ENCODE data around the gene FAM83E.
"Not testable (repeated sequence)": the region's sequence is repeated elsewhere in the genome, so short reads cannot be mapped to it uniquely, and the experiment has no call there.

FAM83E gene

GRCh38 chr19:48578891-48579290, 36.0 kb downstream of the FAM83E start:
- Histone ChIP-seq H3K4me1 (ENCODE audit: control insufficient read depth in 1 of 2, insufficient read depth in 2 of 2, low read length in 2 of 2) (no peaks in the 10 kb centered on the region), H3K4me3 (ENCODE audit: low read depth in 1 of 2, low read length in 2 of 2) (no peak overlapping the region), H3K36me3 (ENCODE audit: control insufficient read depth in 1 of 2, insufficient read depth in 2 of 2, low read length in 2 of 2) (no peaks in the 10 kb centered on the region), H3K9me3 (ENCODE audit: control insufficient read depth in 1 of 2, low read length in 2 of 2) (no peaks in the 10 kb centered on the region), H3K27me3 (ENCODE audit: low read depth, low read length) (no peaks in the 10 kb centered on the region), H3K27ac (ENCODE audit: low read length) (no peak overlapping the region)

GRCh38 chr19:48577908-48578307, 37.0 kb downstream of the FAM83E start:
- not testable (repeated sequence) for H3K9me3 ChIP-seq (ENCODE audit: control insufficient read depth in 1 of 2, low read length in 2 of 2); H3K4me3 ChIP-seq (ENCODE audit: low read depth in 1 of 2, low read length in 2 of 2); H3K27me3 ChIP-seq (ENCODE audit: low read depth, low read length); H3K36me3 ChIP-seq (ENCODE audit: control insufficient read depth in 1 of 2, insufficient read depth in 2 of 2, low read length in 2 of 2); H3K4me1 ChIP-seq (ENCODE audit: control insufficient read depth in 1 of 2, insufficient read depth in 2 of 2, low read length in 2 of 2); H3K27ac ChIP-seq (ENCODE audit: low read length)

- Histone ChIP-seq H3K4me3 (ENCODE audit: low read depth in 1 of 2, low read length in 2 of 2) (no peak overlapping the region), H3K27me3 (ENCODE audit: low read depth, low read length) (no peaks in the 10 kb centered on the region), H3K27ac (ENCODE audit: low read length) (no peak overlapping the region), H3K36me3 (ENCODE audit: control insufficient read depth in 1 of 2, insufficient read depth in 2 of 2, low read length in 2 of 2) (no peaks in the 10 kb centered on the region), H3K4me1 (ENCODE audit: control insufficient read depth in 1 of 2, insufficient read depth in 2 of 2, low read length in 2 of 2) (no peaks in the 10 kb centered on the region), H3K9me3 (ENCODE audit: control insufficient read depth in 1 of 2, low read length in 2 of 2) (no peaks in the 10 kb centered on the region)
Observed at GRCh38 chr19:48575931-48576622, 38.8 kb downstream of the FAM83E start.

GRCh38 chr19:48573163-48573505, 41.7 kb downstream of the FAM83E start:
- Histone ChIP-seq H3K4me3 (ENCODE audit: low read depth in 1 of 2, low read length in 2 of 2) (no peak overlapping the region), H3K4me1 (ENCODE audit: control insufficient read depth in 1 of 2, insufficient read depth in 2 of 2, low read length in 2 of 2) (peaks cover 0 to 8% of the 10 kb centered on the region in 2 donors), H3K27ac (ENCODE audit: low read length) (no peak overlapping the region), H3K9me3 (ENCODE audit: control insufficient read depth in 1 of 2, low read length in 2 of 2) (no peaks in the 10 kb centered on the region), H3K27me3 (ENCODE audit: low read depth, low read length) (no peaks in the 10 kb centered on the region), H3K36me3 (ENCODE audit: control insufficient read depth in 1 of 2, insufficient read depth in 2 of 2, low read length in 2 of 2) (no peaks in the 10 kb centered on the region)

- no peaks in the 10 kb centered on the region for H3K9me3 ChIP-seq (ENCODE audit: control insufficient read depth in 1 of 2, low read length in 2 of 2)
- H3K36me3 ChIP-seq (ENCODE audit: control insufficient read depth in 1 of 2, insufficient read depth in 2 of 2, low read length in 2 of 2) = no peaks in the 10 kb centered on the region
- H3K4me1 ChIP-seq (ENCODE audit: control insufficient read depth in 1 of 2, insufficient read depth in 2 of 2, low read length in 2 of 2) = peaks cover 0 to 12% of the 10 kb centered on the region in 2 donors
- no peaks in the 10 kb centered on the region for H3K27me3 ChIP-seq (ENCODE audit: low read depth, low read length)
- H3K27ac ChIP-seq (ENCODE audit: low read length) = no peak overlapping the region
- H3K4me3 ChIP-seq (ENCODE audit: low read depth in 1 of 2, low read length in 2 of 2) = no peak overlapping the region
Observed at GRCh38 chr19:48571378-48572162, 43.3 kb downstream of the FAM83E start.

GRCh38 chr19:48569814-48570213, 45.1 kb downstream of the FAM83E start:
- peaks cover 0 to 12% of the 10 kb centered on the region in 2 donors for H3K4me1 ChIP-seq (ENCODE audit: control insufficient read depth in 1 of 2, insufficient read depth in 2 of 2, low read length in 2 of 2)

GRCh38 chr19:48568345-48568886, 46.5 kb downstream of the FAM83E start:
- Histone ChIP-seq H3K9me3 (ENCODE audit: control insufficient read depth in 1 of 2, low read length in 2 of 2) (no peaks in the 10 kb centered on the region), H3K27me3 (ENCODE audit: low read depth, low read length) (no peaks in the 10 kb centered on the region), H3K27ac (ENCODE audit: low read length) (no peak overlapping the region), H3K4me3 (ENCODE audit: low read depth in 1 of 2, low read length in 2 of 2) (no peak overlapping the region), H3K4me1 (ENCODE audit: control insufficient read depth in 1 of 2, insufficient read depth in 2 of 2, low read length in 2 of 2) (peaks cover 0 to 12% of the 10 kb centered on the region in 2 donors), H3K36me3 (ENCODE audit: control insufficient read depth in 1 of 2, insufficient read depth in 2 of 2, low read length in 2 of 2) (no peaks in the 10 kb centered on the region)

More at GRCh38 chr19:48569814-48570213, 45.1 kb downstream of the FAM83E start:
- Histone ChIP-seq H3K9me3 (ENCODE audit: control insufficient read depth in 1 of 2, low read length in 2 of 2) (no peaks in the 10 kb centered on the region), H3K27me3 (ENCODE audit: low read depth, low read length) (no peaks in the 10 kb centered on the region), H3K27ac (ENCODE audit: low read length) (no peak overlapping the region), H3K4me3 (ENCODE audit: low read depth in 1 of 2, low read length in 2 of 2) (no peak overlapping the region), H3K36me3 (ENCODE audit: control insufficient read depth in 1 of 2, insufficient read depth in 2 of 2, low read length in 2 of 2) (no peaks in the 10 kb centered on the region)

GRCh38 chr19:48565090-48565489, 49.8 kb downstream of the FAM83E start:
- Histone ChIP-seq H3K4me1 (ENCODE audit: control insufficient read depth in 1 of 2, insufficient read depth in 2 of 2, low read length in 2 of 2) (peaks cover 0 to 12% of the 10 kb centered on the region in 2 donors), H3K36me3 (ENCODE audit: control insufficient read depth in 1 of 2, insufficient read depth in 2 of 2, low read length in 2 of 2) (no peaks in the 10 kb centered on the region), H3K4me3 (ENCODE audit: low read depth in 1 of 2, low read length in 2 of 2) (no peak overlapping the region), H3K9me3 (ENCODE audit: control insufficient read depth in 1 of 2, low read length in 2 of 2) (no peaks in the 10 kb centered on the region), H3K27ac (ENCODE audit: low read length) (no peak overlapping the region), H3K27me3 (ENCODE audit: low read depth, low read length) (no peaks in the 10 kb centered on the region)

Measured in muscle layer of duodenum (tissue), 2 donors.